ENCODE measurements around the gene SYNE1.

Gene SYNE1

DNA sequence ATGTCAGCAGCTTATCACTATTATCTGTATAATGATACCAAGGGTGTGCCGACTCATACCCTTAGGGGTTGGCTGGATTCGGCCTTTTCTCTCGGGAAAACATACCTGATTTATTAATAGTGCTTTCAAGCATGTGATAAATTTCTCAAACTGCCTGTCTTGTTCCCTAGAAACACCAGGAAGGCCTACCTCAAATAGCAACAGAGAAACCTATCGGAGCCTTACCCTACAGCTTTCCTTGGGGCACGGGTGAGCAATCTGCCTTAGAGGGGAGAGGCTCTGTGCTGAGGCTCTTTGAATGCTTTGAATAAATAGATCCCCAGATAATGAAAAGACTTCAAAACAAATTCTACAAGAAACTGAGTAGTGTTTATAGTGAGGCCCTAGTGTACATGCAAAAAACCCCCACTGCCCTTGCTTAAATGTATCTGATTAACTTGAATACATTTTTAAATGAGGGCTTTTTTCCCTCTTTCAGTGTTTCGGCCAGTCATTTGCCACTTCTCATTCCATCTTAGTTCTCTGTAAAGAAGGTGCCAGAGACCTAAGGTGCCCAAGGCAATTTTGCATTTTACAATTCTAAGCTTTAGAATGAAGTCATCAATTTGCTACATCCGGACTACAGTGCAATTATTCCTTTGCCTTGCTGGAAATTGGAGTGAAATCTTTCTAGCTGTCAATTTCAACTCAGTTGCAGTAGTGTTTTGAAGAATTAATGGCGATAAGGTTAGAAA lies 509.6 kb downstream of the SYNE1 start:
- DNase-seq, result peak; percentile 7

GRCh38 chr6:152124429-152125074 lies 512.6 kb downstream of the SYNE1 start:
- DNase-seq, result peak; percentile 55

DNA sequence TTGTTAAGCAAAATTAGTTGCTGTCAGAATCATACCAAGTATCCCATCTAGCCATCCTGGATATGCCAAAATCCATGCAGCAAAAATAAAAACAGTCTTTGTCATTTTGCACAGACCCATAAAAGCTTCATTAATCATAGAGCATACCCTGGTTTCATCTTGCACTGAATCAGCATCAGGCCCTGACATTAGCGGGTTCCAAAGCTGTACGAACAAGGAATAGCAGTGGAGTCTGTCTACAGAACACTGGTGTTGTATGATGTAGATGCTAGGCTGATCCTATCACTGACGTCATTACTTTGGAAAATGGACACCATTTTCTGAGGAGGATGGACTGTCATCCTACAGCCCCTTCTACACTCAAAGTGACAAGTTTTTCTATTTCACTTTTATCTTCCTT lies 514.1 kb downstream of the SYNE1 start:
- DNase-seq, result no peak

- no peak for DNase-seq
Observed at GRCh38 chr6:152122434-152122833, 514.7 kb downstream of the SYNE1 start.

- DNase-seq, result no peak
Observed at GRCh38 chr6:152121910-152122309, 515.3 kb downstream of the SYNE1 start.

DNA sequence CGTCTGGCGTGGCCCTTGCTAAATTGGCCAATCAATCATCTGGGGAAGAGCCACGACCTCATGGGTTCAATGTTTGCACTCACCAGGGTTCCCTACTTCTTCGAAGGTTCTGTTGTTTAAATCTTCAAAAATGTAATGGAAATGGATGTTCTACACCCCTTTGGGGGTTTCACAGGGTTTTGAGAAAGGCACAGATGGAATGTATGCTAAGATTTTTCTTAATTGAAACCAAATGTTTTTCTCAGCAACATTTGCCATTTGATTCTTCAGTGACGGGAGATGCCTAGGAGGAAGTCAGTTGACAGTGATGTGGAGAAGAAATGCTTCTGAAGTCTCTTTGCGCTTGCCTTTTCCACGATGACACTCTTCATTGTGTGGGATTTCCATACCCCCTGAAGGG lies 517.3 kb downstream of the SYNE1 start:
- no peak for DNase-seq

DNA sequence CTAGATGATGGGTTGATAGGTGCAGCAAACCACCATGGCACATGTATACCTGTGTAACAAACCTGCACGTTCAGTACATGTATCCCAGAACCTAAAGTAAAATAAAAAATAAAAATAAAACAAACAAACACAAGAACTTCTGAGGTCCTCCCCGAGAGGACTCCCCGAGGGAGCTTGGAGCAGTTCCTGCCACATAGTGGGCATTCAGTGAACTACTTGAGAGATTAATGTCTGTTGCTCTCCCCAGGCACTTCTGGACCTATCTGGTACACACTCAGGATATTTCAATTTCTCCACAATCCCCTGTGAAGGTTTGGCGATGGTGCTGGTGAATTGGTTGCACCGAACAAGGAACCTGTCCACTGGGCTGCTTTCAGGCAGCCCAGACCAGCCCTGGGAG lies 518.5 kb downstream of the SYNE1 start:
- DNase-seq, result no peak

DNA sequence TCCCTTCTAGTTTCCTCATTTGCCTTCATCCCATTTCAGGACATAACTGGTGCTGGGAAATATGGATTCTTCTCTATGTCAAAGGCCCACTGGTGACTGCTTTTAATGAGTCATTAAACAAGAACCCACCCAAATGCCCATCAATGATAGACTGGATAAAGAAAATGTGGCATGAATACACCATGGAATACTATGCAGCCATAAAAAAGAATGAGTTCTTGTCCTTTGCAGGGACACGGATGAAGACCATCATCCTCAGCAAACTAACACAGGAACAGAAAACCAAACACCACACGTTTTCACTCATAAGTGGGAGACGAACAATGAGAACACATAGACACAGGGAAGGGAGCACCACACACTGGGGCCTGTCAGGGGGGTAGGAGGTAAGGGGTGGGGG lies 518.9 kb downstream of the SYNE1 start:
- DNase-seq, result no peak

- no peak for DNase-seq
Observed at GRCh38 chr6:152117156-152118133, 519.7 kb downstream of the SYNE1 start.

DNA sequence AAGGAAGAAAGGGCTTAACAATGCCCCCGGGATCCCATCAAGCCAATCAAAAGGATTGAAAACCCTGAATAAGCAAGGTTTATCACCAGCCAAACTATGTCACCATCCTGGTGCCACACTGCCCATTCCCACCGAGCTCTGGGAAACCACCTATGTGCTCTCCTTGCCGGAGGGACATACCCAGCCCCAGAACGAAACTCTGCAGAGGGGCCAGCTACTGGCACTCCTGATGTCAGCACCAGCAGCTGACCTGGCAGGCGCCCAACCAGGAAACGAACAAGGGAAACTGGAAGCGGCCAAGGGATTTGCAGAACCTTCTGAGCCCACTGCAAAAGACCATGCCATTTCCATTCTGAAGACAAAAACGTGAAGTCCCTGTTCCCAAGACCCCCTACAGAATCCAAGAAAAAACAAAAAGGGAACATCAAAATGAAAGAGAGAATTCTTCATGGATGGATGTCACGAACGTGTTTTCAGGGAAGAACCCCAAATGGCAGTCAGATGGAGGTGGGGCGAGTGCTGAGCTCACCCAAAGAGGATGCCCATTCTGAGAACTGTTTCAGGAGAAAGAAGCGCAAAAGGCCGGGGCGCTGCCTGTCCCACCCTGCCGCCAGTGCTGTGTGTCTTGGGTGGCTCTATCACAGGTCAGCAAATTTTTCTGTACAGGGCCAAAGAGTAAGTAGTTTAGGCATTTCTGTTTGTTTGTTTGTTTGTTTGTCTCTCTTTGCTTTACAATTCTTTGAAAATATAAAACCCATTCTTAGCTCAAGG lies 524.5 kb downstream of the SYNE1 start:
- no peak for DNase-seq

- DNase-seq, result peak; percentile 18
Observed at GRCh38 chr6:152110886-152111820, 526.0 kb downstream of the SYNE1 start.

GRCh38 chr6:152107973-152108372 lies 529.2 kb downstream of the SYNE1 start:
- no peak for DNase-seq

GRCh38 chr6:152100183-152100618 lies 537.0 kb downstream of the SYNE1 start:
- peak; percentile 33 for DNase-seq

DNA sequence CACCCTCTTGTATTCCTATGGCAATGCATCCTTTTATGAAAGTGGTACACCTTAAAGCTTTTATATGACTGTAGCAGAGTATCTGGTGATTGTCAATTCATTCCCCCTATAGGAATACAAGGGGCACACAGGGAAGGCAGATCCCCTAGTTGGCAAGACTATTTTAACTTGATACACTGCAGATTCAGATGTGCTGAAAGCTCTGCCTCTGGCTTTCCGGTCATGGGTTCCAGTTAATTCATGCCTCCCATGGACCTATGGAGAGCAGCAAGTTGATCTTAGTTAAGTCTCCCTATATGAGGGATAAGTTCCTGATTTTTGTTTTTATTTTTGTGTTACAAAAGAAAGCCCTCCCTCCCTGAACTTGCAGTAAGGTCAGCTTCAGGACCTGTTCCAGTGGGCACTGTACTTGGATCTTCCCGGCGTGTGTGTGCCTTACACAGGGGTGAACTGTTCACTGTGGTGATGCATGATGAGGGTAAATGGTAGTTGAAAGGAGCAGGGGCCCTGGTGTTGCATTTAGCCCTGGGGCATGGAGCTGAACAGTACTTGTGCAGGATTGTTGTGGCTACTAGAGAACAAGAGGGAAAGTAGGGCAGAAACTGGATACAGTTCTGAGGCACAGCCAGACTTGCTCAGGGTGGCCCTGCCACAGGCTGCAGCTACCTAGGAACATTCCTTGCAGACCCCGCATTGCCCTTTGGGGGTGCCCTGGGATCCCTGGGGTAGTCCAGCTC lies 537.5 kb downstream of the SYNE1 start:
- no peak for DNase-seq

GRCh38 chr6:152098683-152099082 lies 538.5 kb downstream of the SYNE1 start:
- DNase-seq, result no peak

- peak; percentile 90 for DNase-seq
Observed at GRCh38 chr6:152096863-152097496, 540.2 kb downstream of the SYNE1 start.

- DNase-seq, result peak; percentile 99
Observed at GRCh38 chr6:152094992-152095592, 542.1 kb downstream of the SYNE1 start.

DNA sequence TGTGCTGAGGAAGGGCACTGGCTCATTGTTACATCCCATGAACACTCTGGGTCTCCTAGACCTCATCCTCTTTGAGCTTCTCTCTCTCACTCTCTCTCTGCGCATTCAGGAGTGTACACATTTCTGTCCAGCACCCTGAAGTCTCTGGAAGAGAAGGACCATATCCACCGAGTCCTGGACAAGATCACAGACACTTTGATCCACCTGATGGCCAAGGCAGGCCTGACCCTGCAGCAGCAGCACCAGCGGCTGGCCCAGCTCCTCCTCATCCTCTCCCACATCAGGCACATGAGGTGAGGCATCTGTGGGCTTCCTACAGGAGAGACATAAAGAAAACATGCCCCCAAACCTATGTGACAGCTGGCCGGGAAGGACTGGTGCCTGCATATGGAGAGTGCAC lies 542.9 kb downstream of the SYNE1 start:
- no peak for DNase-seq

GRCh38 chr6:152093711-152094110 lies 543.5 kb downstream of the SYNE1 start:
- no peak for DNase-seq

GRCh38 chr6:152091851-152092341 lies 545.3 kb downstream of the SYNE1 start:
- DNase-seq, result peak; percentile 66
